Measurements from ENCODE around the gene DUSP15. TPM values are rescaled to one million over a fixed set of nuclear protein-coding genes. Genes with fewer than 3 reads are reported as not detected.
"Not testable (repeated sequence)": the region's sequence is repeated elsewhere in the genome, so short reads cannot be mapped to it uniquely, and the experiment has no call there.

DUSP15 gene
- polyA plus RNA-seq, 3 donors, result not detected

GRCh38 chr20:31829731-31830130, 40.6 kb downstream of the DUSP15 start:
- no peaks in the 10 kb centered on the region for H3K36me3 Mint-ChIP-seq
- no peaks in the 10 kb centered on the region for H4K20me1 ChIP-seq (ENCODE audit: insufficient read depth, low read length)
- H3K4me1 ChIP-seq (ENCODE audit: control insufficient read depth in 1 of 2, insufficient read depth in 2 of 2, low read length in 2 of 2), result no peaks in the 10 kb centered on the region
- peak overlapping the region in 1 of 7 donors; percentile 13 for H3K27ac Mint-ChIP-seq
- peaks cover 0 to 2% (median 0%) of the 10 kb centered on the region in 7 donors for H3K9me3 Mint-ChIP-seq
- H3K27ac ChIP-seq (ENCODE audit: low read depth in 1 of 2, low read length in 2 of 2), result no peak overlapping the region
- H2AFZ ChIP-seq (ENCODE audit: insufficient read depth, low read depth, low read length, poor library complexity, severe bottlenecking), result no peak overlapping the region
- intact Hi-C loops (cut with micrococcal nuclease), result loop anchor here in 1 of 2 donors (5.0 to 10.0 kb wide), 2 partner anchors 205 to 263 kb away; no protein-coding TSS in a partner anchor
- H3K4me3 Mint-ChIP-seq, result no peak overlapping the region
- TF ChIP-seq CTCF (IDR thresholded peaks at IDR 0.05), result no peak
- H3K9me3 ChIP-seq (replicated peaks in 1 of 2; ENCODE audit: control insufficient read depth in 1 of 2, insufficient read depth in 1 of 2, low read length in 2 of 2), result no peaks in the 10 kb centered on the region
- H3K27me3 ChIP-seq (ENCODE audit: control insufficient read depth in 2 of 2, insufficient read depth in 2 of 2, low read length in 2 of 2), result peaks cover 0 to 11% of the 10 kb centered on the region in 2 donors
- 66% methylated on average over 5 of the region's 6 CpGs for WGBS (ENCODE audit: insufficient coverage)
- H3K4me3 ChIP-seq (replicated peaks in 1 of 3; ENCODE audit: low read depth in 2 of 3, low read length in 3 of 3), result no peak overlapping the region
- H3K4me2 ChIP-seq (replicated peaks; ENCODE audit: extremely low read depth, low read length, poor library complexity, severe bottlenecking), result no peak overlapping the region
- no peak for DNase-seq
- H3K4me1 Mint-ChIP-seq, result no peaks in the 10 kb centered on the region
- H3K27me3 Mint-ChIP-seq (ENCODE audit: low read depth in 3 of 3), result peaks cover 8 to 23% (median 23%) of the 10 kb centered on the region in 3 donors
- no peak overlapping the region for H3K9ac ChIP-seq (ENCODE audit: insufficient read depth, low read length, poor library complexity, severe bottlenecking)
- H3K79me2 ChIP-seq (ENCODE audit: insufficient read depth, low read length), result no peaks in the 10 kb centered on the region
- H3K36me3 ChIP-seq (replicated peaks in 1 of 2; ENCODE audit: control insufficient read depth in 1 of 2, insufficient read depth in 2 of 2, low read length in 2 of 2), result no peaks in the 10 kb centered on the region

GRCh38 chr20:31828016-31828415, 42.3 kb downstream of the DUSP15 start:
- H3K4me3 Mint-ChIP-seq; H3K9me3 ChIP-seq (replicated peaks in 1 of 2; ENCODE audit: control insufficient read depth in 1 of 2, insufficient read depth in 1 of 2, low read length in 2 of 2); H3K9ac ChIP-seq (ENCODE audit: insufficient read depth, low read length, poor library complexity, severe bottlenecking); H3K36me3 Mint-ChIP-seq; H3K4me2 ChIP-seq (replicated peaks; ENCODE audit: extremely low read depth, low read length, poor library complexity, severe bottlenecking); H3K9me3 Mint-ChIP-seq; H3K4me1 Mint-ChIP-seq; H3K79me2 ChIP-seq (ENCODE audit: insufficient read depth, low read length); H4K20me1 ChIP-seq (ENCODE audit: insufficient read depth, low read length); H3K27ac ChIP-seq (ENCODE audit: low read depth in 1 of 2, low read length in 2 of 2); H3K36me3 ChIP-seq (replicated peaks in 1 of 2; ENCODE audit: control insufficient read depth in 1 of 2, insufficient read depth in 2 of 2, low read length in 2 of 2); H3K27me3 Mint-ChIP-seq (ENCODE audit: low read depth in 3 of 3); DNase-seq; H3K4me1 ChIP-seq (ENCODE audit: control insufficient read depth in 1 of 2, insufficient read depth in 2 of 2, low read length in 2 of 2); H3K27ac Mint-ChIP-seq; H3K27me3 ChIP-seq (ENCODE audit: control insufficient read depth in 2 of 2, insufficient read depth in 2 of 2, low read length in 2 of 2); H3K4me3 ChIP-seq (replicated peaks in 1 of 3; ENCODE audit: low read depth in 2 of 3, low read length in 3 of 3); H2AFZ ChIP-seq (ENCODE audit: insufficient read depth, low read depth, low read length, poor library complexity, severe bottlenecking): not testable (repeated sequence)
- intact Hi-C loops (cut with micrococcal nuclease), result loop anchor here in 1 of 2 donors (5.0 to 10.0 kb wide), 2 partner anchors 207 to 264 kb away; no protein-coding TSS in a partner anchor
- WGBS (ENCODE audit: insufficient coverage), result 100% methylated on average over 4 of the region's 11 CpGs

Measured in CD14-positive monocyte (primary cell).